T-helper 22 cell (primary cell): ENCODE data around the gene OR2L3.
"Not testable (repeated sequence)": the region's sequence is repeated elsewhere in the genome, so short reads cannot be mapped to it uniquely, and the experiment has no call there.

Source experiments
- DNase-seq: peaks from one replicate; pipeline ENCODE4 v3.0.0-alpha.2; 2020; ENCODE audit warnings: low read depth

The OR2L3 gene, protein sequence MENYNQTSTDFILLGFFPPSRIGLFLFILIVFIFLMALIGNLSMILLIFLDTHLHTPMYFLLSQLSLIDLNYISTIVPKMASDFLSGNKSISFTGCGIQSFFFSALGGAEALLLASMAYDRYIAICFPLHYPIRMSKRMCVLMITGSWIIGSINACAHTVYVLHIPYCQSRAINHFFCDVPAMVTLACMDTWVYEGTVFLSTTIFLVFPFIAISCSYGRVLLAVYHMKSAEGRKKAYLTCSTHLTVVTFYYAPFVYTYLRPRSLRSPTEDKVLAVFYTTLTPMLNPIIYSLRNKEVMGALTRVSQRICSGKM

DNA sequence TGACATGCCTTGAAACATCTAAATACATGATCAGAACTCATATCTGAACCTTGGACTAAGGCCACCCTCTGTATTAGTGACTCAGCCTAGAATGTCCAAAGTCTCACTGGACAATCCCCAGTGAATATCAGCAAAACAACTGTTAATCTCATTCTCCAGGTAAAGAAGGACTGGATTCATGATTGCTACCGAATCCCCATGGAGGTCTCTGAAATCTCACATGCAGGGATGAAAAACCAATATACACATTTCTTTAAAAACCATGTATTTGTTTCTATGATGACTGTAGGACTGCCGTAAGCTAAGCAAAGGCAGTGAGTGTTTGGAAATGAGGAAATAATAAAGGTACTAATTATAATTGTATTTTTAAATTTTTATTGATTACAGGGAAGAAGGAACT, at the start of gene OR2L3:
Gene OR2L3 (plus strand): TSS at position 301 of the 400 bp plus-strand sequence. CDS start 13,846 bp downstream, outside the sequence.
- DNase-seq = no peak

DNA sequence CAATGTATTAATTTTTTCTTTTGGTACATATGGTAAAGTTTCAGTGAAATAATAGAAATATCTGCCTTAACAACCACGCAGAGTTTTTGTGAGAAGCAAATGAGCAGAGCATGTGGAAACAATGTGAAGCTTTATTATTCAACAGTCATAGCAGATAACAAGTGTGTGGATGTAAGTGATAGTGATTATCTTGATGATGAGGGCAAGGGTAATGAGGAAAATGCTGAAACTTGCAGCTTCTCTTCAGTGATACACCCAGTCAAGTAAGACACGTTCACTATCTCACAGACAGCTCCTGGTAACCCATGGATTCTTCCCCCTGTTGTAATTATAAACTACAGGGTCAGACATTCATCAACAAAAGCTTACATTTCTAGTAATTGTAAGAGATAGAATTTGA, 47.8 kb upstream of the OR2L3 start:
- no peak for DNase-seq

DNA sequence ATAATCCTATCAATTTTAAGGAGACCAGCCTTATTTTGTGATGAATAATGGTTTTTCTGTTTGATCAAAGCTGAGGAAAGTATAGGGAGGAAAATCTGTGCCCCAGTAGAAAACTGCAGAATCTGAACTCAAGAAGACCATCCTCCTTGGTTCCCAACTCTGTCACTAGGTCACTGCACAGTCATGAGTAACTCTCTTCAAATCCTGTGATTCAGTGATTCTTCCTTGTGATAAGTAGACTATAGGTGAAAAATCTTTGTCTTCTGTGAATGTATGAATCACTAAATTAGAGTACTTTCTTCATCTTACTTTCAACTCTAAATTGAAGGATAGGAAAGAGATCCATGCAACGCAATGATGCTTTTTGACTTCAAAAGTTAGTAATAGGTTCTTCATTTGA, 46.5 kb upstream of the OR2L3 start:
- no peak for DNase-seq

DNA sequence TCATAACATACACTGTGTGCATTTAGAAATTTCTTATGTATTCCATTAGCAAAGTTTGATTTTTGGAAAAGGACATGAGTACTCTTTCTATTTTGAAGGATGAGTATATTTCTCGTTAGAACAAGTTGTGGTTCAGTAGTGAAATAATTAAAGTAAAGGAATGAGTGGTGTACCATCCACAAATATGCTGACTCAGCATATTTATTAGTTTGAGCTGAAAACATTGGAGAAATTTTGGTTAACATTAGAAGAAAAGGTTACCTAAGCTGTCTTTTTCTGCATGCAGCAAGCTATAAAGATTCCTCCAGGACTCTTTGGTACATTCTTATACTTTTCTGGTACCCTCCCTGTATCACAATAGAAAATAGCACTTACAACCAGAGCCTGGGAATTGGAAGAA, 38.9 kb upstream of the OR2L3 start:
- no peak for DNase-seq

DNA sequence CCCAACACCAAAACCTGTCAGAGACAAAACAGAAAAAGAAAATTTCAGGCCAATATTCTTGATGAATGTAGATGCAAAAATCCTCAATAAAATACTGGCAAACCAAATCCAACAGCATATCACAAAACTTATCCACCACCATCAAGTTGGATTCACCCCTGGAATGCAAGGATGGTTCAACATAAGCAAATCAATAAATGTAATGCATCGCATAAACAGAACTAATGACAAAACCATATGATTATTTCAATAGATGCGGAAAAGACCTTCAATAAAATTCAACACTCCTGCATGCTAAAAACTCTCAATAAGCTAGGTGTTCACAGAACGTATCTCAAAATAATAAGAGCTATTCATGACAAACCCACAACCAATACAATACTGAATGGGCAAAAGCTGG, 37.0 kb upstream of the OR2L3 start:
- no peak for DNase-seq

DNA sequence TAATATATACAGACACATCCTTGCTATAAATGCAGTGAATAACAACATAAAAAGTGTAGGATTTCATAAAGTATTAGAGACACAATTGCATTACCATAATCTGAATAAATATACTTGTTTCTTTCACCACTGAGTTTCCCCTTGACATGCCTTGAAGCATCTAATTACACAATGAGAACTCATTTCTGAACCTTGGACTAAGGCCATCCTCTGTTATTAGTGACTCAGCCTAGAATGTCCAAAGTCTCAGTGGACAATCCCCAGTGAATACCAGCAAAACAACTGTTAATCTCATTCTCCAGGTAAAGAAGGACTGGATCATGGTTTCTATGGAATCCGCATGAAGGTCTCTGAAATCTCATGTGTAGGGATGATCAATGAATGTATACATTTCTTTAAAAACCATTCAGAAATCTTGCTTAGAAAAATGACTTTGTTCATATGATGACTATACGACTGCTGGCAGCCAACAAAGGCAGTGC, 33.4 kb upstream of the OR2L3 start, which contains the start of gene OR2L5:
Gene OR2L5 (plus strand): TSS at position 432 of the 482 bp plus-strand sequence. CDS start 8,288 bp downstream, outside the sequence.
- DNase-seq = no peak

DNA sequence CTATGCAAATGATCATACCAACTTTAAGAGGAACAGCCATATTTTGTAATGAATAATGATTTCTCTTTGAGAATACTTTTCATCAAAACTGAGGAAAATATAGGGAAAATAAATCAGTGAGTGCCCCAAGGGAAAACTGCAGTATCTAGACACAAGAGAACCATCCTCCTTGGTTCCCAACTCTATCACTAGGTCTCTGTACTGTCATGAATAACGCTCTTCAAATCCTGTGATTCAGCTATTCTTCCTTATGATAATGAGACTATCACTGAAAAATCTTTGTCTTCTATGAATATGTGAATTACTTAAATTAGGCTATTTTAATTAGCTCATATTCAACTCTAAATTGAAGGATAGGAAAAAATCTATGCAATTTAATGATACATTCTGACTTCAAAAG, 30.8 kb upstream of the OR2L3 start:
- DNase-seq = no peak

DNA sequence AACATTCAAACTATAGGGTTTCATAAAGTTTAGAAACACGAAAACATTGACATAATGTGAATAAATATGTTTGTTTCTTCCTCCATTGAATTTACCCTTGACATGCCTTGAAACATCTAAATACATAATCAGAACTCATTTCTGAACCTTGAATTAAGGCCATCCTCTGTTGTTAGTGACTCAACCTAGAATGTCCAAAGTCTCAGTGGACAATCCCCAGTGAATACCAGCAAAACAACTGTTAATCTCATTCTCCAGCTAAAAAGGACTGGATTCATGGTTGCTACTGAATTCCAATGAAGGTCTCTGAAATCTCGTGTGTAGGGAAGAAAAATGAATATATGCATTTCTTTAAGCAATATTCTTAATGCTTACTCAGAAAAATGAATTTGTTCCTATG, 16.9 kb upstream of the OR2L3 start, which contains the start of gene OR2L2:
Gene OR2L2 (plus strand): TSS at position 301 of the 400 bp plus-strand sequence. CDS start 8,198 bp downstream, outside the sequence.
- no peak for DNase-seq

DNA sequence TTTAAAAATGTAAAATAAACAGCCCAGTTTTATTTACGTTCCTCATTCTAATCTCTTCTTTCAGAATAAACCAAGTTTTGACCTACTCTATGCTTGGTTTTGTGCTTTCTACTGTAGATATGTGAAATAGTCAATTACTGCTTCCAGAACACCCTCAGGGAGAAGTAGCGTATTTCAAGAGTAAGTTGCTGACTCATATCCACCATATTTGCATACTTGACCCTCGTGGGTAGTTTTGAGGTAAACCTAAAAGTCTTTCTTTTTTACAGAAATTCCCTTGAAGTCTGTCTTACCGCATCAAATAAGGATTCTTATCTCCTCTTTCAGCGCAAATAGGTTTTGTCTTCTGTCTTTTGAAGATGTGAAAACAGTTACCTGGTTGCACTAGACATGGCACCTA, 1.4 kb upstream of the OR2L3 start:
- no peak for DNase-seq

DNA sequence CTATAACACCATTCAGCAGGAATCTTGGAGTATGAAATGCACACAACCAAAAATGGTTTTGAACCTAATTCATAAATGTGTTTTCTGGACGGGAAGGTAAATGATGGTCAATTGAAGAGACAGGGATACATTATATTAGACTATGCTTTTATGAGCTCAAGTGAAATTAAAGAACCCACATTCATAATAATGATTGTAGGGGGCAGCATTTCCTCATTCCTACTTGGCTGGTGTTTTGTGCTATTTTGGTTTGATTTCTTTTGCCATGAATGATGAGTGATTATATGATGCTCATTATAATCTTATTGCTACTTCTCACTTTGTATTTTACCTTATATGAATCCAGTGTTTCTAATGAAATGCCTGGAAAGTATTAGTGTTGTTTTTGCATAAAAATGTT, 372 bp downstream of the OR2L3 start:
- no peak for DNase-seq

DNA sequence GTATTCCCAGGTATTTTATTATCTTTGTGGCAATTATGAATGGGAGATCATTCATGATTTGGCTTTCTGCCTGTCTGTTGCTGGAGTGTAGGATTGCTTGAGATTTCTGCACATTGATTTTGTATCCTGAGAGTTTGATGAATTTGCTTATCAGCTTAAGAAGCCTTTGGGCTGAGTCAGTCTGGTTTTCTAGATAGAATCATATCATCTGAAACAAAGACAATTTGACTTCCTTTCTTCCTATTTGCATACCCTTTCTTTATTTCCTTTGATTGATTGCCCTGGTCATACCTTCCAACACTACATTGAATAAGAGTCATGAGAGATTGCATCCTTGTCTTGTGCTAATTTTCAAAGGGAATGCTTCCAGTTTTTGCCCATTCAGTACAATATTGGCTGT, 8.0 kb downstream of the OR2L3 start:
- DNase-seq = no peak

DNA sequence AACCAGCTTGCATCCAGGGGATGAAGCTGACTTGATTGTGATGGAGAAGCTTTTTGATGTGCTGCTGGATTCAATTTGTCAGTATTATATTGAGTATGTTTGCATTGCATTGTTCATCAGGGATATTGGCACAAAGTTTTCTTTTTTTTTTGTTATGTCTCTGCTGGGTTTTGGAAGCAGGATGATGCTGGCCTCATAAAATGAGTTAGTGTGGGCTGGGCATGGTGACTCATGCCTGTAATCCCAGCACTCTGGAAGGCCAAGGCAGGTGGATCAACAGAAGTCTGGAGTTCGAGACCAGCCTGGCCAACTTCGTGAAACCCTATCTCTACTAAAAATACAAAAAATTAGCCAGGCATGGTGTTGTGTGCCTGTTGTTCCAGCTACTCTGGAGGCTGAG, 8.6 kb downstream of the OR2L3 start:
- no peak for DNase-seq

DNA sequence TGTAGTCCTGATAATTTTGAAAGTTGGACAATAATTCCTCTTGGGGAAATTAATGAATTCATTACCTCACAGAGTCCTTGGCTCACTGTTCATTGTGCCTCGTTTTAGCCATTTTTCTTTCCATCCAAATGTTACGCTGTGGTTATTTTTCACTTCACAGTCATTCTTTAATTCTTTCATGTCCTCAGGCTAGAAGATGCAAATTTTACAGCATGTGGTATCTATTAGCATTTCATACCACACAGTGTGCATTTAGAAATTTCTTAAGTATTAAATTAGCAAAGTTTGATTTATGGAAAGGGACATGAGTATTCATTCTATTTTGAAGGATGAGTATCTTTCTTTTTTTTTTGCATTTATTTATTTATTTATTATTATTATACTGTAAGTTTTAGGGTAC, 18.4 kb downstream of the OR2L3 start:
- DNase-seq = no peak

DNA sequence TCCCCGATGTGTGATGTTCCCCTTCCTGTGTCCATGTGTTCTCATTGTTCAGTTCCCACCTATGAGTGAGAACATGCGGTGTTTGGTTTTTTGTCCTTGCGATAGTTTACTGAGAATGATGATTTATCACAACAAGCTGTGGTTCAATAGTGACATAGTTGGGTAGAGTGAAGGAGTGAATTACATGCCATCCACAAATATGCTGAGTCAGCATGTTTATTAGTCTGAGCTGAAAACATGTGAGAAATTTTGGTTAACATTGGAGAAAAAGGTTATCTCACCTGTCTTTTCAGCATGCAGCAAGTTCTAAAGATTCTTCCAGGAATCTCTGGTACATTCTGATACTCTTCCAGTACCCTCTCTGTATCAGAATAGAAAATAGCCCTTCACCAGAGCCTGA, 19.0 kb downstream of the OR2L3 start:
- DNase-seq = no peak

DNA sequence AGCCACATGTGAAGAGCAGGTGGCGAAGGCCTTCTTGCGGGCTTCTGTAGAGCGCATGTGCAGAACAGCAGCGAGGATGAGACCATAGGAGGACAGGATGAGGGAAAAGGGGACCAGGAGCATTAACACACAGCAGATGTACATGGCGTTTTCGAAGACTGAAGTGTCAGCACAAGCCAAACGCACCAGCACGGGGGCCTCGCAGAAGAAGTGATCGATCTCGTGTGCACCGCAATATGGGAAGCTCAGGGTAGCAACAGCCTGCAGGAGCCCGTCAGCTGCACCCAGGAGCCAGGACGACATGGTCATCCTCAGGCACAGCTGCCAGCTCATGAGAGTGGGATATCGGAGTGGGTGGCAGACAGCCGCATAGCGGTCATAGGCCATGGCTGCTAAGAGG, 37.2 kb downstream of the OR2L3 start:
- not testable (repeated sequence) for DNase-seq

DNA sequence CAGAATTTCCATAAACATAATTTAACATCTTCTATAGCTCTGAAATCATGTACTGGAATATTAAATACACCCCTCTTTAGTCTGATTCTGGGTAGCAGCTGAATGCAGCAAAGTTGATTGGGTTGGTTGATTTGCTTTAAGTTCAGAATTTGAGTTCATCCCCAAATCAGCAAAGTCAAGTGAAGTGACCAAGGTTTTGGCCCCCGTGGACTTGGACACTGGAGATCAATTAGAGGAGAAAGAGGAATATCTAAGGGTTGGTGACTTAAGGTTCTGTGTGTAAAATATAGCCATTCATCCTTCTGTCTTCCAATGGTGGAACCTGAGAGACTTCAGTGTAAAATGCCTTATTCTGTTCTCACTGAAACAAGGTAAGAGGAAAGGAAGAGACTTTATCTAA, 48.2 kb downstream of the OR2L3 start, which contains the start of gene OR2L13:
Gene OR2L13 (plus strand): TSS at position 301 of the 400 bp plus-strand sequence. CDS start 4,192 bp downstream, outside the sequence.
- DNase-seq = no peak

DNA sequence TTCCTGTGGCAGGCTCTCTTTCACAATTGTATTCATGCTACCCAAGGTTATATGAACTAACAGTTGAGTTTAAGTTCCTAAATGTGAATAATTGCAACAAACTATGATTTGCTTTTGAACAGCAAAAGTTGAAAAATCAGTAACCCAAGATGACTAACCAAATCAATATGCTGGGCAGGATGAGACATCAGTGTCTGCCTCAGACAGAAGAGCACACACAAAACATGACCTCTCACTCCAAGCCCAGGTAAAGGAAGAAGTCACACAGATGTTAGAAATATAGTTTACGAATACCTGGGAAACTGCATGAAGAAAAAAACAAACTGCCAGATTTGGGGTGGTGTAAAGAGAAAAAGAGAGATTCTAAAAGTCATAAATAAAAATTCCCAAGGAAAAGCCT, 51.9 kb downstream of the OR2L3 start:
- DNase-seq = no peak

DNA sequence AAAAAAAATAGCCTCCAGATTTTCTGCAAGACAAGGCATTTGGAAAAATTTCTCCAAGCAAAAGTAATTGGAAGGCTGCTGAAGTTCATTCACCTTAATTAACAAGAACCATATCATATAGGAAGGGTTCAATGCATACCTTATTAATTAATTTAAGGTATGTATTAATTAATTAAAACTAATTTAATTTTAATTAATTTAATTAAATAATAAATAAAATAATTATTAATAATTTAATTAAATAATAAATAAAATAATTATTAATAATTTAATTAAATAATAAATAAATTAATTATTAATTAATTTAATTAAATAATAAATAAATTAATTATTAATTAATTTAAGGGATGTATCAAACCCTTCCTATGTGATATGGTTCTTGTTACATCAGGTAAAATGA, 56.2 kb downstream of the OR2L3 start:
- no peak for DNase-seq

DNA sequence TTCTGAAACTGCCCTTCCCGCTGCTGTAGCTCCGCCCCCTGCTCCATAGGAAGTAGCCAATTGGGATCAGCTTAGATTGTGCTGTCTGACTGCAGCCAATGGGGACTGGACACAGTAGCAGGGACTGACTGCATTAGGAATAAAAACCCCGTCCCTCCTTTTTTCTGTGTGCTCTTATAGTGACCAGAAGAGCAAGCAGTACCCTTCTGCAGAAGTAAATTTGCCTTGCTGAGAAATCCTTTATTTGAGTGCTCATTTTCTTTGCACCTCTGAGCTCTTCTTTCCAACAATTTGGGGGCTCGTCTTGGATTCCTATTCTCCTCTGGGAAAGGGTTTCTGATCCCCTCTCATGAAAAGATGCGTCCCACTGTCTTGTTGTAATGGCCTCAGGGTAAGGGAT, 64.5 kb downstream of the OR2L3 start:
- no peak for DNase-seq
